ENCODE data around the gene FLT3.
"Not testable (repeated sequence)": the region's sequence is repeated elsewhere in the genome, so short reads cannot be mapped to it uniquely, and the experiment has no call there.

Gene FLT3

DNA sequence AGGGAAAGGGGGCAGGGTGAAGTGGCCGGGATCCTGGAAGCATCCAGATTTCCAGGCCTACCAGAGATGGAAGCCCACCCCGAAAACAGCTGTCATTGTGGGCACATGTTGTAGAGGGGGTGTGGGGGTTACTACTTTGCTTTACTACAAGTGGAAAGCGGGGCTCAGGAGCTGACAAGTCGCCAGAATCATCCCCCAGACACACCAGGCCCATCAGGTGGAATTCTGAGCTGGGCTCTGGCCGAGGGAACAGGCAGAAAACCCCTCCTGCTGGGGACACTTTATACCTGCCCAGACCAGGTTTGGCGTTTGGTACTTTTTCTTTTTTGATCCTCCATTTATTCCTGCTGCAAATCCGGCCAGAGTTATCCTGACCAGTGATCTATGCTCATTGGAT is 135.0 kb downstream of the FLT3 start:
- H3K27me3 ChIP-seq (ENCODE audit: low read length), result no peaks in the 10 kb centered on the region
- H3K9ac ChIP-seq (ENCODE audit: low read length), result no peak overlapping the region
- no peaks in the 10 kb centered on the region for H3K36me3 ChIP-seq (ENCODE audit: low read length)
- no peak overlapping the region for H2AFZ ChIP-seq (ENCODE audit: low read depth, low read length, severe bottlenecking)
- H3K4me3 ChIP-seq (ENCODE audit: insufficient read depth, low read length, poor library complexity, severe bottlenecking), result no peak overlapping the region
- no peak overlapping the region for H3K4me2 ChIP-seq (ENCODE audit: low read depth, low read length, poor library complexity, severe bottlenecking)
- H3K27ac ChIP-seq (ENCODE audit: low read depth, low read length), result no peak overlapping the region
- no peaks in the 10 kb centered on the region for H4K20me1 ChIP-seq (ENCODE audit: low read depth, low read length)
- no peaks in the 10 kb centered on the region for H3K9me3 ChIP-seq (ENCODE audit: insufficient read depth, low read length)
- H3K9me2 ChIP-seq (replicated peaks; ENCODE audit: insufficient read depth, low read length), result no peaks in the 10 kb centered on the region
- no peaks in the 10 kb centered on the region for H3K79me2 ChIP-seq (ENCODE audit: insufficient read depth, low read length)
- no peaks in the 10 kb centered on the region for H3F3A ChIP-seq (ENCODE audit: insufficient read depth)
- TF ChIP-seq CTCF (IDR thresholded peaks at IDR 0.05; ENCODE audit: insufficient read depth, low read length, poor library complexity, severe bottlenecking) (no peak), EZH2phosphoT487 (conservative IDR thresholded peaks at IDR 0.05; ENCODE audit: low read length) (no peak)

DNA sequence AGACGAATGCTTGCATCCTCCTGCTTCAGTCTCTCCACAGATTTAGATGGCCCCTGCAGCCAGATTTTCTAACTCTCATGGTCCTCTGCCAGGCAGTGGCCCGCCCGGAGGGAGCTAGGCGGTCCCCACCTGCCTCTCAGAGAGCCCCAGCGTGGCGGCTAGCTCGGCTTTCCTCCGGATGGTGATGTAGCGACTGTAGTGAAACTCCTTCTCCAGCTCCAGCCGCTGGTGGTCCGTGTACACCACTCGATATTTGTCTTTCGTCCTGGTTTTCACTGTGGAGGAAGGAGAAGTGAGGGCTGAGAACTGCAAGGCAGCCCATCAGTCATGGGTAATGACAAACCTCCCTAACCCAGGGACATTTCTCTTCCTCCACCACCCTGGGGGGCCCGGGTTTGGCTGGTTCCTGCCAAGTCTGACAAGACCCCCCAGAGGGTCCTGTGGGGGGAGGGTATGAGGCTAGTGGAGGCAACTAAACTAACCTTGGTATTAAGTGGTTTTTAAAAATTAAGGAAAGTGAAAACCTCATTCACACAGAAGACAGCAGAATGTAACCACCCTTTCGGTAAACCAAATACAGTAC is 135.5 kb downstream of the FLT3 start:
- no peaks in the 10 kb centered on the region for H3K27me3 ChIP-seq (ENCODE audit: low read length)
- H3K27ac ChIP-seq (ENCODE audit: low read depth, low read length), result no peak overlapping the region
- no peaks in the 10 kb centered on the region for H3K9me3 ChIP-seq (ENCODE audit: insufficient read depth, low read length)
- H3F3A ChIP-seq (ENCODE audit: insufficient read depth), result no peaks in the 10 kb centered on the region
- no peaks in the 10 kb centered on the region for H3K9me2 ChIP-seq (replicated peaks; ENCODE audit: insufficient read depth, low read length)
- H4K20me1 ChIP-seq (ENCODE audit: low read depth, low read length), result no peaks in the 10 kb centered on the region
- H3K4me3 ChIP-seq (ENCODE audit: insufficient read depth, low read length, poor library complexity, severe bottlenecking), result no peak overlapping the region
- TF ChIP-seq EZH2phosphoT487 (conservative IDR thresholded peaks at IDR 0.05; ENCODE audit: low read length) (no peak), CTCF (IDR thresholded peaks at IDR 0.05; ENCODE audit: insufficient read depth, low read length, poor library complexity, severe bottlenecking) (no peak)
- no peaks in the 10 kb centered on the region for H3K79me2 ChIP-seq (ENCODE audit: insufficient read depth, low read length)
- H2AFZ ChIP-seq (ENCODE audit: low read depth, low read length, severe bottlenecking), result no peak overlapping the region
- no peak overlapping the region for H3K4me2 ChIP-seq (ENCODE audit: low read depth, low read length, poor library complexity, severe bottlenecking)
- no peak overlapping the region for H3K9ac ChIP-seq (ENCODE audit: low read length)
- H3K36me3 ChIP-seq (ENCODE audit: low read length), result no peaks in the 10 kb centered on the region

GRCh38 chr13:27964206-27964605 is 136.2 kb downstream of the FLT3 start:
- not testable (repeated sequence) for H2AFZ ChIP-seq (ENCODE audit: low read depth, low read length, severe bottlenecking); H3F3A ChIP-seq (ENCODE audit: insufficient read depth); H3K9ac ChIP-seq (ENCODE audit: low read length); H3K9me2 ChIP-seq (replicated peaks; ENCODE audit: insufficient read depth, low read length); H3K36me3 ChIP-seq (ENCODE audit: low read length); H3K4me3 ChIP-seq (ENCODE audit: insufficient read depth, low read length, poor library complexity, severe bottlenecking); H3K27ac ChIP-seq (ENCODE audit: low read depth, low read length); H3K27me3 ChIP-seq (ENCODE audit: low read length); H3K9me3 ChIP-seq (ENCODE audit: insufficient read depth, low read length); H3K79me2 ChIP-seq (ENCODE audit: insufficient read depth, low read length); H3K4me2 ChIP-seq (ENCODE audit: low read depth, low read length, poor library complexity, severe bottlenecking); H4K20me1 ChIP-seq (ENCODE audit: low read depth, low read length)

DNA sequence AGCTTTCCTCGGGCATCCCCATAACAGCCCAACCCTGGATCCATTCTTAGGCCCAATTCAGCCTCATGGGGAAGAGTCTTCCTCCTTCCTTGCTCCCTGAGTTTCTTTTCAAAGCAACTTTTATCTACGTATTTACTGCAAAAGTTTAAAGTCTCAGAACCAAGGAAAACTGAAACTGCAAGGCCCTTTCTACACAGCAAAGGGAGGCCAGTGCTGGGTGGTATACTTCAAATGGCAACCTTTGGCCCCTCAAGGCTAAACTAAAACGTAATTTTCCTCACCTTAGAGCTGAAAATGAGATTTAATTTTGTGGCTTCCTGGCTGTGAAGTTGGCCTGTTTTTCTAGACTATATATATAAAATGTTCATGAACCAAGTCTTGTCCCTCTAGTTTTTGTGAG is 136.9 kb downstream of the FLT3 start:
- no peak overlapping the region for H3K4me2 ChIP-seq (ENCODE audit: low read depth, low read length, poor library complexity, severe bottlenecking)
- no peak overlapping the region for H2AFZ ChIP-seq (ENCODE audit: low read depth, low read length, severe bottlenecking)
- no peak overlapping the region for H3K4me3 ChIP-seq (ENCODE audit: insufficient read depth, low read length, poor library complexity, severe bottlenecking)
- no peak overlapping the region for H3K27ac ChIP-seq (ENCODE audit: low read depth, low read length)
- H3F3A ChIP-seq (ENCODE audit: insufficient read depth), result no peaks in the 10 kb centered on the region
- no peak overlapping the region for H3K9ac ChIP-seq (ENCODE audit: low read length)
- H3K9me3 ChIP-seq (ENCODE audit: insufficient read depth, low read length), result no peaks in the 10 kb centered on the region
- no peaks in the 10 kb centered on the region for H3K27me3 ChIP-seq (ENCODE audit: low read length)
- no peaks in the 10 kb centered on the region for H3K9me2 ChIP-seq (replicated peaks; ENCODE audit: insufficient read depth, low read length)
- H3K79me2 ChIP-seq (ENCODE audit: insufficient read depth, low read length), result no peaks in the 10 kb centered on the region
- TF ChIP-seq CTCF (IDR thresholded peaks at IDR 0.05; ENCODE audit: insufficient read depth, low read length, poor library complexity, severe bottlenecking) (no peak), EZH2phosphoT487 (conservative IDR thresholded peaks at IDR 0.05; ENCODE audit: low read length) (no peak)
- no peaks in the 10 kb centered on the region for H3K36me3 ChIP-seq (ENCODE audit: low read length)
- no peaks in the 10 kb centered on the region for H4K20me1 ChIP-seq (ENCODE audit: low read depth, low read length)
